Effector memory CD4-positive, alpha-beta T cell (primary cell): ENCODE measurements around the gene CUX1.
A peak's percentile ranks its signal among the peaks of the same experiment; 100 is the strongest.

ENCODE experiments used
- DNase-seq, 3 donors: peaks; one replicate each; pipeline ENCODE4 v3.0.0-alpha.2; 2020
- H3K27ac ChIP-seq: 2 replicates; pipeline ENCODE4 v1.7.0; 2013; ENCODE audit warnings: mild to moderate bottlenecking, low read length, moderate library complexity; ENCODE audit not compliant: insufficient read depth, poor library complexity, severe bottlenecking
- H3K27me3 ChIP-seq: replicated peaks from 2 replicates; pipeline ENCODE4 v1.7.0; 2013; ENCODE audit warnings: mild to moderate bottlenecking, low read length; ENCODE audit not compliant: insufficient read depth, control insufficient read depth, poor library complexity, severe bottlenecking
- H3K36me3 ChIP-seq: 2 replicates; pipeline ENCODE4 v1.7.0; 2013; ENCODE audit warnings: mild to moderate bottlenecking, low read length, moderate library complexity; ENCODE audit not compliant: control insufficient read depth, insufficient read depth
- H3K4me1 ChIP-seq: 2 replicates; pipeline ENCODE4 v1.7.0; 2013; ENCODE audit warnings: low read length, mild to moderate bottlenecking; ENCODE audit not compliant: control insufficient read depth, insufficient read depth, poor library complexity, severe bottlenecking
- H3K4me3 ChIP-seq: 2 replicates; pipeline ENCODE4 v1.7.0; 2013; ENCODE audit warnings: low read length, low read depth, mild to moderate bottlenecking; ENCODE audit not compliant: insufficient read depth, poor library complexity, severe bottlenecking
- H3K9me3 ChIP-seq: 2 replicates; pipeline ENCODE4 v1.7.0; 2013; ENCODE audit warnings: mild to moderate bottlenecking, low read length, moderate library complexity; ENCODE audit not compliant: control insufficient read depth

The CUX1 gene

GRCh38 chr7:102286237-102287110 is 469.0 kb downstream of the CUX1 start, which contains the start of gene SH2B2:
SH2B2 (plus strand) TSS chr7:102286868; CDS start chr7:102300551, 13,683 bp downstream.
- DNase-seq = peak; percentile 18 to 21 (median 21)

GRCh38 chr7:102287111-102287980 is 469.9 kb downstream of the CUX1 start:
- Histone ChIP-seq H3K9me3 (no peaks in the 10 kb centered on the region), H3K27ac (peak overlapping the region; percentile 32), H3K4me3 (peak overlapping the region; percentile 88), H3K27me3 (no peaks in the 10 kb centered on the region), H3K4me1 (peaks cover 32% of the 10 kb centered on the region), H3K36me3 (no peaks in the 10 kb centered on the region)
- no peak for DNase-seq

More at GRCh38 chr7:102286237-102287110, 469.0 kb downstream of the CUX1 start, which contains the start of gene SH2B2:
- no peaks in the 10 kb centered on the region for H3K36me3 ChIP-seq
- peaks cover 27% of the 10 kb centered on the region for H3K4me1 ChIP-seq
- no peaks in the 10 kb centered on the region for H3K27me3 ChIP-seq
- H3K27ac ChIP-seq = peak within 1 kb of the TSS; percentile 37
- peak within 1 kb of the TSS; percentile 88 for H3K4me3 ChIP-seq
- no peaks in the 10 kb centered on the region for H3K9me3 ChIP-seq

- H3K27ac ChIP-seq = no peak overlapping the region
- peaks cover 32% of the 10 kb centered on the region for H3K4me1 ChIP-seq
- peak overlapping the region; percentile 88 for H3K4me3 ChIP-seq
- DNase-seq = no peak
- H3K9me3 ChIP-seq = no peaks in the 10 kb centered on the region
- no peaks in the 10 kb centered on the region for H3K27me3 ChIP-seq
- no peaks in the 10 kb centered on the region for H3K36me3 ChIP-seq
Measured at GRCh38 chr7:102287981-102288278, 470.5 kb downstream of the CUX1 start.

- Histone ChIP-seq H3K4me3 (peak overlapping the region; percentile 88), H3K27ac (no peak overlapping the region), H3K4me1 (peaks cover 32% of the 10 kb centered on the region), H3K36me3 (no peaks in the 10 kb centered on the region), H3K9me3 (no peaks in the 10 kb centered on the region), H3K27me3 (no peaks in the 10 kb centered on the region)
- no peak for DNase-seq
Measured at GRCh38 chr7:102288285-102288930, 471.0 kb downstream of the CUX1 start.

GRCh38 chr7:102289057-102289456 is 471.6 kb downstream of the CUX1 start:
- H3K9me3 ChIP-seq = no peaks in the 10 kb centered on the region
- H3K27ac ChIP-seq = no peak overlapping the region
- no peaks in the 10 kb centered on the region for H3K27me3 ChIP-seq
- DNase-seq = no peak
- H3K4me3 ChIP-seq = no peak overlapping the region
- H3K36me3 ChIP-seq = no peaks in the 10 kb centered on the region
- H3K4me1 ChIP-seq = peaks cover 32% of the 10 kb centered on the region

- Histone ChIP-seq H3K4me3 (no peak overlapping the region), H3K36me3 (no peaks in the 10 kb centered on the region), H3K9me3 (no peaks in the 10 kb centered on the region), H3K4me1 (peaks cover 13% of the 10 kb centered on the region), H3K27me3 (no peaks in the 10 kb centered on the region), H3K27ac (no peak overlapping the region)
- DNase-seq = no peak
Measured at GRCh38 chr7:102291056-102291915, 473.9 kb downstream of the CUX1 start.

- Histone ChIP-seq H3K4me3 (no peak overlapping the region), H3K4me1 (peaks cover 13% of the 10 kb centered on the region), H3K9me3 (no peaks in the 10 kb centered on the region), H3K36me3 (no peaks in the 10 kb centered on the region), H3K27me3 (no peaks in the 10 kb centered on the region), H3K27ac (no peak overlapping the region)
- no peak for DNase-seq
Measured at GRCh38 chr7:102291916-102292267, 474.5 kb downstream of the CUX1 start.

GRCh38 chr7:102292813-102293798 is 475.7 kb downstream of the CUX1 start:
- Histone ChIP-seq H3K9me3 (no peaks in the 10 kb centered on the region), H3K36me3 (no peaks in the 10 kb centered on the region), H3K27ac (no peak overlapping the region), H3K4me1 (peaks cover 7% of the 10 kb centered on the region), H3K4me3 (no peak overlapping the region), H3K27me3 (no peaks in the 10 kb centered on the region)
- no peak for DNase-seq
